ENCODE data around the gene TMED9.

DNA sequence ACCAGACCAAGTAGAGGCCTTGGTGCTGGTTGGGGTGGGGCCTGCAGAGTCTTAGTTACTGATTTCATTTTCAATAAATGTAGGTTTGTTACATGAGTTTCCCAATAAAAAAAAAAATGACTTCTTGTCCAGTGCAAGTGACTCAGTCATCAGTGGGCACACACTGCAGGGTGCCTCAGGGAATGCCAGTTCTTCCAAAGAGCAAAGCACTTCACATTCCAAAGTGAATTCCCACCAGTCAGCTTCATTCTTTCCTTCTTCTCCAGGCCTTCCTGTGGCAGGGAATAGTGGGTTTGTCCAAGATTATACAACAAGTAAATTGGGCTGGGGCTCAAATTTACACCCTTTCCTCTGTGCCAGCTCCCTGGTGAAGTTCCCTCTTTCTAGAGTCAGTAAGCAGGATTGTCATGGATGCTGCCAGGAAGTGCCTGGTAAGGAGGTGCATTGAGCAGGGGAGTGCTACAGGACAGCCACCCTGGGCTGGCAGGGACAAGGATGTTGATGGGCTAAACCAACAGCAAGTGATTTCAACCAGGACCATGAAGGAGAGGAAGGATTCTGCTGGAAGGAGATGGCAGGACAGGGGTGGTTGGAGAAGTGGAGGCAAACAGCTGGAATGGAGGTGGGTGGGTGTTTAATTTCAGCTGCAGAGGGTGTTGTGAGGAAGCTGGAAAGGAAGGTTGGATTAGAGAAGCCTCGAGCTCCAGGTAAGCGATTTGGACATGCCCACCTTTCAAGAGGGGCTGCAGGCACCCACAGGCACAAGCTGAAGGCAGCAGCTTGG is 4.2 kb downstream of the TMED9 start:
- no peak for TF ChIP-seq CTCF (conservative IDR thresholded peaks at IDR 0.05; ENCODE audit: low read depth, low read length)
- no peak for TF ChIP-seq MXI1 (IDR thresholded peaks at IDR 0.05; ENCODE audit: borderline replicate concordance, low read depth, low read length)
- TF ChIP-seq FOS (IDR thresholded peaks at IDR 0.05; ENCODE audit: low read depth, low read length), result no peak
- TF ChIP-seq POLR2A (IDR thresholded peaks at IDR 0.05; ENCODE audit: low read depth, low read length), result no peak
- no peak for TF ChIP-seq ELK1 (IDR thresholded peaks at IDR 0.05; ENCODE audit: borderline replicate concordance, low read depth, low read length)
- TF ChIP-seq SMC3 (IDR thresholded peaks at IDR 0.05; ENCODE audit: low read depth, low read length), result no peak
- no peak for TF ChIP-seq MAZ (IDR thresholded peaks at IDR 0.05; ENCODE audit: borderline replicate concordance, low read depth, low read length)
- no peak for TF ChIP-seq RCOR1 (IDR thresholded peaks at IDR 0.05; ENCODE audit: insufficient replicate concordance, low read length)
- TF ChIP-seq, protein P1, sequence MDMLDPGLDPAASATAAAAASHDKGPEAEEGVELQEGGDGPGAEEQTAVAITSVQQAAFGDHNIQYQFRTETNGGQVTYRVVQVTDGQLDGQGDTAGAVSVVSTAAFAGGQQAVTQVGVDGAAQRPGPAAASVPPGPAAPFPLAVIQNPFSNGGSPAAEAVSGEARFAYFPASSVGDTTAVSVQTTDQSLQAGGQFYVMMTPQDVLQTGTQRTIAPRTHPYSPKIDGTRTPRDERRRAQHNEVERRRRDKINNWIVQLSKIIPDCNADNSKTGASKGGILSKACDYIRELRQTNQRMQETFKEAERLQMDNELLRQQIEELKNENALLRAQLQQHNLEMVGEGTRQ (IDR thresholded peaks at IDR 0.05; ENCODE audit: low read depth, low read length), result no peak
- TF ChIP-seq CEBPB (IDR thresholded peaks at IDR 0.05; ENCODE audit: low read depth, low read length), result no peak
- TF ChIP-seq RFX5 (IDR thresholded peaks at IDR 0.05; ENCODE audit: low read depth, low read length), result no peak
- no peak for TF ChIP-seq RAD21 (IDR thresholded peaks at IDR 0.05; ENCODE audit: low read length)
- TF ChIP-seq CHD1 (IDR thresholded peaks at IDR 0.05; ENCODE audit: low read depth, low read length), result no peak
- TF ChIP-seq BHLHE40 (IDR thresholded peaks at IDR 0.05; ENCODE audit: low read depth, low read length), result no peak
